HG03064 (cell line): Measurements from ENCODE around the gene ADCY1.

Experiments
- ATAC-seq: cut with Tn5 transposase; IDR thresholded peaks from one replicate; pipeline ENCODE4 v1.9.1; 2021; ENCODE audit warnings: low read depth; ENCODE audit not compliant: unreplicated experiment

ADCY1 gene

DNA sequence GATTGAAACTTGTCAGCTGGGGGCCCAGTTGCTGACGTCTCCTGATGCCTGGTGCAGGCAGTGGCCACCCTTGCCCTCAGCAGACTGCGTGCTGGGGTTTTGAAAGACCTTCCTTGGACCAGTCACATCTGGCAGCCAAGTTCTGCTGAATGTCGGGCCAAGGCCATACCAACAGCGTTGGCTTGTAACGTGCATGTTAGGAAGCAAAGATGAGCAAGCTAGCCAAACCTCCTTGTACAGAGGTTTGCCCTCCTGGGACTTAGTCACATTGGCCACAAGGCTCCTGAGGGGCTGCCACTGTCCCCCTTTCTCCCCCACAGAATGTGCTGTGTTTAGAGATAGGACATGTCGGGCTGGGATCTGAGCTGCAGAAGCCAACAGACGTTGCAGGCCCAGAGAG, 49.0 kb downstream of the ADCY1 start:
- no peak for ATAC-seq

DNA sequence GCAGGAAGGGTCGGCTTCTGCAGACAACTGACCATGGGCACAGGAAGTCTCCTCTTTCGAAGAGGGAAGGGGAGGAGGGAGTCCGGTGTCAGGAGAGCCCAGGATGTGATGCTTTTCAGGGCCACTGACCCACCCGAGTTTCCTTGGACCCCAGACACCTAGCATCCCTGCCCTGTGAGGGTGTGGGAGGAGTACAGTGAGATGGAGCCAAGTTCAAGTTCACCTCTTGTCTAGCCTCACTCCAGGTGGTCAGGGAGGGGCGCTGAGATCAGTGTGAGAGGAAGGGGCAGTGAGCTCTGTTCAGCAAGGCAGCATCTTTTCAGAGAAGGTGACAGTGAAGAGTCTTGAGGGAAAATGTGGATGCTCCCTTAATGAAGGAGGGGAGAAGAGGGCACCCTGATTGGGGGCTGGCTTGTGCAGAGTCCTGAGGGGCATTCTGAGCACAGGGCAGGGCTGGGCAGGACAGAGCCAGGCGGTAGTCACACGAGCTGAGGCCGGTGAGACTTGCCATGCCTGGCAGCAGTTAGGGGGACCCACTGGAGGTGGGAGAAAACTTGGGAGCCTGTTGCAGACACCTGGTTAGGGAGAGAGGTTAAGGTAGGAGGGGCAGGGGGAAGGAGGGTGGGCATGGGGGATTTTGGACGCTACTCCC, 49.7 kb downstream of the ADCY1 start:
- ATAC-seq, result no peak

GRCh38 chr7:45624392-45624760, 50.2 kb downstream of the ADCY1 start:
- ATAC-seq, result no peak

GRCh38 chr7:45625067-45625466, 50.9 kb downstream of the ADCY1 start:
- no peak for ATAC-seq

- ATAC-seq, result no peak
Measured at GRCh38 chr7:45625714-45626440, 51.7 kb downstream of the ADCY1 start.

DNA sequence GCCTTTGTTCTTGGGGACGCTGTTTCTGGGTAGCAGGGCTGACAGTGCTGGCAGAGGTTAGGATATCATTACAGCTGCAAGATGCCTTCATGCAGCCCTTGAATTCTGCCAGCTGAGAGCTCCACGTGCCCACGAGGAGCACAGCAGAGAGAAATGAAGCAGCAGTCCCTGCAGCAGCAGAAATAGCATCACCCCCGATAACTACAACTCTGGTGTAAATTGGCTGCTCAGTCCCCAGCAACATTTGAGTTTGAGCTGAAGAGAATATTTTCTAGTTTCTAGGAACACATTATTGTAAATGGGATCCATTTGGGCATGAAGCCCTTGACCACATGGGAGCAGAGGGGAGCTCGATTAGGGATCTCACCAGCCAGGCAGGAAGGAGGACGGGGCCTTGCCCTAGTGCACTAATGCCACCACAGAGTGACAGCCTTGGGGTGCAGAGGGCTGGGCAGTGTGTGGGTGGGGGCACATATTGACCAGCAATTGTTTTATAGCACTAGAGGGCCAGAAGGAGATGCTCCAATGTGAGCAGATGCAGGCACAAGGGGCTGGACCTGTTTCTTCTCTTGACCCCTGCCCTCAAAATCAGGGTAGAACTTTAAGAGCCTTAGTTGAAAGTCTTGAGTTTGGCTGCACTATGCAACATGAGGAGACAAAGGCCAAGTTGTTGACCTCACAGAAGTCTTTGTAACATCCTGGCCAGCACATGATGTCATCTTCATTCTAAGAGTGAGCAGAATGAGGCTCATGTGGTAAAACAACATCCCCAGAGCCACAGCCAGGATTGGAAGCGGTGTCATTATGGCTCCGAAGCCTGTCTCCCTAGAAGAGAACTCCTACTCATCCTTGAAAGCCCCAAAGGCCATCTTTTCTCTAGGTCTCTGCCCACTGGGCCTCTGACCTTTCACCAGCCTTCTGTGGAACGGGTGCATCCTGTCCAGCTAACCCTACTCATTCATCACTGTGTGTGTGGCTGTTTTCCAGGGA, 52.6 kb downstream of the ADCY1 start:
- ATAC-seq, result no peak

GRCh38 chr7:45627691-45628456, 53.7 kb downstream of the ADCY1 start:
- ATAC-seq, result no peak

- ATAC-seq, result no peak
Measured at GRCh38 chr7:45631569-45631968, 57.4 kb downstream of the ADCY1 start.

GRCh38 chr7:45636733-45637132, 62.6 kb downstream of the ADCY1 start:
- ATAC-seq, result no peak

DNA sequence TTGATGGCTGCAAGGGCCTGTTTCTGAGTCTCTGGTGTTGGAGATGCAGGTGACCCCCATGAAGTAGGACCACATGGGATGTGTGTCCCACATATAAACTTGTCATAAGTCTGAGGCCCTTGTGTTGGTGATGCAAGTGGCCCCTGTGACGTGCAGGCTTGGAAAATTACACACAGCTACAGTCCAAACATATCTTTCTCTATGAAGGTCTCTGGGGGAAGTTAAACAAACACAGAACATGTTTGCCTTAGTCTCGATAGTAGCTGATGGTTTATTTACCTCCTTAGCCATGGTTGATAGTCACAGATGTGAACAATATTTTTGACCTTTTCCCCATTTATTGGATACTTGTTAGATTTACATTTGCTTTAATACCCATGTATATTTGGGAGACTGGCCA, 64.7 kb downstream of the ADCY1 start:
- no peak for ATAC-seq

DNA sequence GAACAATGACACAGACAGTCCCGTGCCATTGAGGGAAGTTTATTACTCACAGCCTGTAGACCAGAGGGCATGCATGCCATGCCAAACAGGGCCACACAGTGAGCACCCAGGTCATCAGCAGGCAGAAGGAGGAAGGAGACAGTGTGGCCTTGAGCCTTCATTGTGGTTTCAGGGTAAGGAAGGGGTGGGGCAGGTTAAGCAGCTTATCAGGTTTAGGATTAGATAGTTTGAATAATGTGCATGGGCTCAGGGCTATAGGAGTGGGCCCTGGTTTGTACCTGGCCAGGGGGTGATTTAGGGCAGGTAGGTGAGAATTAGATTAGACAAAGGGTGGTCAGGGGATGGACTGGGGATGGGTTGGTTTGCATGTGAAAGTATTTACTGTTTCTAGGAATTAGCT, 67.9 kb downstream of the ADCY1 start:
- no peak for ATAC-seq

GRCh38 chr7:45643630-45644029, 69.5 kb downstream of the ADCY1 start:
- no peak for ATAC-seq

- ATAC-seq, result no peak
Measured at GRCh38 chr7:45644237-45644636, 70.1 kb downstream of the ADCY1 start.

GRCh38 chr7:45645141-45645969, 71.2 kb downstream of the ADCY1 start:
- no peak for ATAC-seq

- no peak for ATAC-seq
Measured at GRCh38 chr7:45646207-45646821, 72.1 kb downstream of the ADCY1 start.

- ATAC-seq, result no peak
Measured at GRCh38 chr7:45646996-45647825, 73.0 kb downstream of the ADCY1 start.

- ATAC-seq, result no peak
Measured at GRCh38 chr7:45647967-45648670, 74.0 kb downstream of the ADCY1 start.

GRCh38 chr7:45648671-45648995, 74.5 kb downstream of the ADCY1 start:
- no peak for ATAC-seq
